Effector memory CD4-positive, alpha-beta T cell (primary cell): Measurements from ENCODE around the gene SERAC1.

Source experiments
- DNase-seq, 3 donors: peaks; one replicate each; pipeline ENCODE4 v3.0.0-alpha.2; 2020
- H3K27ac ChIP-seq: 2 replicates; pipeline ENCODE4 v1.7.0; 2013; ENCODE audit warnings: mild to moderate bottlenecking, low read length, moderate library complexity; ENCODE audit not compliant: insufficient read depth, poor library complexity, severe bottlenecking
- H3K27me3 ChIP-seq: replicated peaks from 2 replicates; pipeline ENCODE4 v1.7.0; 2013; ENCODE audit warnings: mild to moderate bottlenecking, low read length; ENCODE audit not compliant: insufficient read depth, control insufficient read depth, poor library complexity, severe bottlenecking
- H3K36me3 ChIP-seq: 2 replicates; pipeline ENCODE4 v1.7.0; 2013; ENCODE audit warnings: mild to moderate bottlenecking, low read length, moderate library complexity; ENCODE audit not compliant: control insufficient read depth, insufficient read depth
- H3K4me1 ChIP-seq: 2 replicates; pipeline ENCODE4 v1.7.0; 2013; ENCODE audit warnings: low read length, mild to moderate bottlenecking; ENCODE audit not compliant: control insufficient read depth, insufficient read depth, poor library complexity, severe bottlenecking
- H3K4me3 ChIP-seq: 2 replicates; pipeline ENCODE4 v1.7.0; 2013; ENCODE audit warnings: low read length, low read depth, mild to moderate bottlenecking; ENCODE audit not compliant: insufficient read depth, poor library complexity, severe bottlenecking
- H3K9me3 ChIP-seq: 2 replicates; pipeline ENCODE4 v1.7.0; 2013; ENCODE audit warnings: mild to moderate bottlenecking, low read length, moderate library complexity; ENCODE audit not compliant: control insufficient read depth

Gene SERAC1

GRCh38 chr6:158061361-158061708 lies 106.7 kb downstream of the SERAC1 start:
- H3K27ac ChIP-seq = no peak overlapping the region
- H3K9me3 ChIP-seq = no peaks in the 10 kb centered on the region
- DNase-seq = no peak
- peaks cover 41% of the 10 kb centered on the region for H3K36me3 ChIP-seq
- no peak overlapping the region for H3K4me3 ChIP-seq
- peaks cover 21% of the 10 kb centered on the region for H3K4me1 ChIP-seq
- H3K27me3 ChIP-seq = no peaks in the 10 kb centered on the region

- peak in 1 of 3 donors; percentile 9 for DNase-seq
- H3K27ac ChIP-seq = peak overlapping the region; percentile 31
- H3K27me3 ChIP-seq = no peaks in the 10 kb centered on the region
- peaks cover 21% of the 10 kb centered on the region for H3K4me1 ChIP-seq
- H3K36me3 ChIP-seq = peaks cover 35% of the 10 kb centered on the region
- no peak overlapping the region for H3K4me3 ChIP-seq
- H3K9me3 ChIP-seq = no peaks in the 10 kb centered on the region
These were observed 107.4 kb downstream of the SERAC1 start for GRCh38 chr6:158060455-158061360.
